Measurements from ENCODE around the gene FAM151A.
"Not testable (repeated sequence)": the region's sequence is repeated elsewhere in the genome, so short reads cannot be mapped to it uniquely, and the experiment has no call there.

The FAM151A gene

GRCh38 chr1:54636461-54637446 lies 13.4 kb upstream of the FAM151A start:
- not testable (repeated sequence) for DNase-seq (ENCODE audit: low read depth)

GRCh38 chr1:54635804-54636203 lies 12.5 kb upstream of the FAM151A start:
- DNase-seq (ENCODE audit: low read depth), result not testable (repeated sequence)

GRCh38 chr1:54627196-54627595 lies 3.9 kb upstream of the FAM151A start:
- DNase-seq (ENCODE audit: low read depth), result no peak

- no peak for DNase-seq (ENCODE audit: low read depth)
Observed at GRCh38 chr1:54624466-54625464, 1.4 kb upstream of the FAM151A start.

- DNase-seq (ENCODE audit: low read depth), result no peak
Observed at GRCh38 chr1:54619749-54620148, 3.6 kb downstream of the FAM151A start.

GRCh38 chr1:54615531-54616279 lies 7.6 kb downstream of the FAM151A start:
- no peak for DNase-seq (ENCODE audit: low read depth)

- DNase-seq (ENCODE audit: low read depth), result no peak
Observed at GRCh38 chr1:54614563-54614962, 8.8 kb downstream of the FAM151A start.

- no peak for DNase-seq (ENCODE audit: low read depth)
Observed at GRCh38 chr1:54614024-54614423, 9.3 kb downstream of the FAM151A start.

GRCh38 chr1:54611621-54612020 lies 11.7 kb downstream of the FAM151A start:
- DNase-seq (ENCODE audit: low read depth), result no peak

- DNase-seq (ENCODE audit: low read depth), result no peak
Observed at GRCh38 chr1:54610601-54611580, 12.4 kb downstream of the FAM151A start.

- DNase-seq (ENCODE audit: low read depth), result no peak
Observed at GRCh38 chr1:54610048-54610447, 13.3 kb downstream of the FAM151A start.

- no peak for DNase-seq (ENCODE audit: low read depth)
Observed at GRCh38 chr1:54609301-54609921, 13.9 kb downstream of the FAM151A start.

- no peak for DNase-seq (ENCODE audit: low read depth)
Observed at GRCh38 chr1:54608566-54609230, 14.6 kb downstream of the FAM151A start.

GRCh38 chr1:54607821-54608565 lies 15.3 kb downstream of the FAM151A start:
- DNase-seq (ENCODE audit: low read depth), result no peak

GRCh38 chr1:54606990-54607325 lies 16.4 kb downstream of the FAM151A start:
- no peak for DNase-seq (ENCODE audit: low read depth)

- no peak for DNase-seq (ENCODE audit: low read depth)
Observed at GRCh38 chr1:54606096-54606989, 17.0 kb downstream of the FAM151A start.

- DNase-seq (ENCODE audit: low read depth), result no peak
Observed at GRCh38 chr1:54604572-54605370, 18.6 kb downstream of the FAM151A start.

Data from stimulated activated CD8-positive, alpha-beta memory T cell treated with anti-CD3 and anti-CD28 coated beads, Interleukin-12 subunit alpha, Interleukin-12 subunit beta, amount 100 ng/mL, for 4 hours (primary cell).